GM23338 (cell line): ENCODE measurements around the gene GRID1. TPM values are rescaled to one million over a fixed set of nuclear protein-coding genes. Genes with fewer than 3 reads are reported as not detected.

Experiments used
- ATAC-seq: fragments of 200-7000 bp; cut with Tn5 transposase; 3 replicates; pipeline ENCODE4 v1.9.1; 2020
- DNase-seq: peaks from one replicate; pipeline ENCODE4 v3.0.0-alpha.2; 2015; ENCODE audit warnings: low spot score
- H2AFZ ChIP-seq: fragments of 200-600 bp; sonication (generic); 2 replicates; pipeline ENCODE4 v1.8.0; 2016; ENCODE audit warnings: antibody characterized with exemption, mild to moderate bottlenecking, moderate library complexity
- H3F3A ChIP-seq: fragments of 200-600 bp; sonication (generic); replicated peaks from 2 replicates; pipeline ENCODE4 v1.8.0; 2017; ENCODE audit warnings: antibody characterized with exemption, mixed run types, low read depth
- H3K27ac ChIP-seq: fragments of 200-600 bp; sonication (generic); 2 replicates; pipeline ENCODE4 v1.6.1; 2016; ENCODE audit warnings: low read depth
- H3K27me3 ChIP-seq: fragments of 200-600 bp; sonication (generic); 2 replicates; pipeline ENCODE4 v1.8.0; 2016; ENCODE audit warnings: mild to moderate bottlenecking, mixed run types, moderate library complexity; ENCODE audit not compliant: insufficient read depth
- H3K36me3 ChIP-seq: fragments of 200-600 bp; sonication (generic); 2 replicates; pipeline ENCODE4 v1.8.0; 2016; ENCODE audit warnings: mild to moderate bottlenecking; ENCODE audit not compliant: insufficient read depth
- H3K4me1 ChIP-seq: fragments of 200-600 bp; sonication (generic); 2 replicates; pipeline ENCODE4 v1.8.0; 2016; ENCODE audit warnings: mild to moderate bottlenecking, moderate library complexity; ENCODE audit not compliant: insufficient read depth
- H3K4me2 ChIP-seq: fragments of 200-600 bp; sonication (generic); 2 replicates; pipeline ENCODE4 v1.7.1; 2017; ENCODE audit warnings: mixed run types
- H3K4me3 ChIP-seq: fragments of 200-600 bp; sonication (generic); 2 replicates; pipeline ENCODE4 v1.6.1; 2016; ENCODE audit warnings: mixed run types
- H3K79me2 ChIP-seq: fragments of 200-600 bp; sonication (generic); replicated peaks from 2 replicates; pipeline ENCODE4 v1.8.0; 2017; ENCODE audit warnings: mild to moderate bottlenecking; ENCODE audit not compliant: insufficient read depth
- H3K9me2 ChIP-seq: fragments of 200-600 bp; sonication (generic); 2 replicates; pipeline ENCODE4 v1.8.0; 2017; ENCODE audit not compliant: insufficient read depth
- H4K20me1 ChIP-seq: fragments of 200-600 bp; sonication (generic); replicated peaks from 2 replicates; pipeline ENCODE4 v1.8.0; 2017; ENCODE audit warnings: mild to moderate bottlenecking; ENCODE audit not compliant: insufficient read depth
- H3K27ac Mint-ChIP-seq: 2 replicates; pipeline ENCODE4 v1.8.0; 2020; ENCODE audit warnings: inconsistent platforms, mild to moderate bottlenecking, moderate library complexity, mixed read lengths
- H3K27me3 Mint-ChIP-seq: 3 replicates; pipeline ENCODE4 v1.8.0; 2022; ENCODE audit warnings: low read depth, mild to moderate bottlenecking, moderate library complexity, mixed read lengths, inconsistent platforms; ENCODE audit not compliant: insufficient read depth, poor library complexity
- H3K36me3 Mint-ChIP-seq: 3 replicates; pipeline ENCODE4 v1.8.0; 2021; ENCODE audit warnings: low read depth, mild to moderate bottlenecking, inconsistent platforms, moderate library complexity, mixed read lengths
- H3K4me1 Mint-ChIP-seq: 3 replicates; pipeline ENCODE4 v1.8.0; 2020; ENCODE audit warnings: mild to moderate bottlenecking, inconsistent platforms, mixed read lengths
- H3K4me3 Mint-ChIP-seq: 3 replicates; pipeline ENCODE4 v1.8.0; 2021; ENCODE audit warnings: moderate library complexity, mild to moderate bottlenecking, inconsistent platforms, mixed read lengths
- H3K9me3 Mint-ChIP-seq: 3 replicates; pipeline ENCODE4 v1.8.0; 2020; ENCODE audit warnings: moderate library complexity, mild to moderate bottlenecking, inconsistent platforms, mixed read lengths
- CREB1 ChIP-seq: fragments of 250-450 bp; sonication (Bioruptor Pico); IDR thresholded peaks from 2 replicates; pipeline ENCODE4 v1.5.0; 2020; ENCODE audit warnings: low read depth, mild to moderate bottlenecking, moderate library complexity
- CTCF ChIP-seq, 2 experiments: fragments of 200-600 bp in 1 of 2; sonication (generic) in 1 of 2; conservative IDR thresholded peaks; 2 replicates each; pipeline versions ENCODE4 v1.5.1 to v1.6.1; 2016 to 2017; ENCODE audit warnings: antibody characterized with exemption in 2 of 2, low read depth in 2 of 2, mild to moderate bottlenecking in 2 of 2, moderate library complexity in 1 of 2
- EZH2 ChIP-seq: fragments of 200-600 bp; sonication (generic); IDR thresholded peaks from one replicate; pipeline ENCODE4 v1.8.0; 2017; ENCODE audit warnings: antibody characterized with exemption, mild to moderate bottlenecking, low read depth; ENCODE audit not compliant: unreplicated experiment
- EZH2phosphoT487 ChIP-seq: fragments of 200-600 bp; sonication (generic); IDR thresholded peaks from one replicate; pipeline ENCODE4 v1.8.1; 2018; ENCODE audit warnings: antibody characterized with exemption; ENCODE audit not compliant: unreplicated experiment
- JUNB ChIP-seq: IDR thresholded peaks from one replicate; pipeline ENCODE4 v1.6.1; 2016; ENCODE audit warnings: antibody characterized with exemption; ENCODE audit not compliant: unreplicated experiment
- NANOG ChIP-seq: IDR thresholded peaks from 2 replicates; pipeline ENCODE4 v1.6.1; 2016; ENCODE audit warnings: antibody characterized with exemption, borderline replicate concordance
- POLR2AphosphoS5 ChIP-seq: IDR thresholded peaks from 2 replicates; pipeline ENCODE4 v1.6.1; 2016; ENCODE audit warnings: antibody characterized with exemption, low read depth
- STAT1 ChIP-seq: IDR thresholded peaks from one replicate; pipeline ENCODE4 v1.6.1; 2016; ENCODE audit warnings: antibody characterized with exemption; ENCODE audit not compliant: unreplicated experiment
- ZNF114 ChIP-seq: fragments of 250-450 bp; sonication (Bioruptor Pico); IDR thresholded peaks from 2 replicates; pipeline ENCODE4 v1.5.0; 2020; ENCODE audit warnings: mild to moderate bottlenecking, moderate library complexity
- ZNF331 ChIP-seq: fragments of 250-450 bp; sonication (Bioruptor Pico); IDR thresholded peaks from 2 replicates; pipeline ENCODE4 v1.5.0; 2020; ENCODE audit warnings: low read depth, mild to moderate bottlenecking, moderate library complexity
- polyA plus RNA-seq: library from polyadenylated mRNA; unstranded; fragments of >200 nt; fragmentation: Nextera tagmentation; extraction: Ambion mirVana; gene quantifications from 2 replicates; pipeline ENCODE4 v1.2.1, GENCODE V29; 2016
- total RNA-seq: library from RNA; depleted of rRNA; stranded (reverse); fragments of >200 nt; shearing (Covaris generic); gene quantifications from 2 replicates; pipeline ENCODE4 v1.2.3, GENCODE V29; 2014
- TF ChIP-seq, protein P1 (sequence below): IDR thresholded peaks from 2 replicates; pipeline ENCODE4 v1.6.1; 2016; ENCODE audit warnings: antibody characterized with exemption
- TF ChIP-seq, protein P2 (sequence below): IDR thresholded peaks from one replicate; pipeline ENCODE4 v1.6.1; 2018; ENCODE audit warnings: antibody characterized with exemption; ENCODE audit not compliant: unreplicated experiment
- TF ChIP-seq, protein P3 (sequence below): fragments of 250-450 bp; sonication (Bioruptor Pico); IDR thresholded peaks from 2 replicates; pipeline ENCODE4 v1.5.0; 2020; ENCODE audit warnings: mild to moderate bottlenecking, moderate library complexity

GRID1 gene
- total and polyA plus RNA-seq, 2 experiments from 2014 or later, result 0.14 to 0.15 TPM

DNA sequence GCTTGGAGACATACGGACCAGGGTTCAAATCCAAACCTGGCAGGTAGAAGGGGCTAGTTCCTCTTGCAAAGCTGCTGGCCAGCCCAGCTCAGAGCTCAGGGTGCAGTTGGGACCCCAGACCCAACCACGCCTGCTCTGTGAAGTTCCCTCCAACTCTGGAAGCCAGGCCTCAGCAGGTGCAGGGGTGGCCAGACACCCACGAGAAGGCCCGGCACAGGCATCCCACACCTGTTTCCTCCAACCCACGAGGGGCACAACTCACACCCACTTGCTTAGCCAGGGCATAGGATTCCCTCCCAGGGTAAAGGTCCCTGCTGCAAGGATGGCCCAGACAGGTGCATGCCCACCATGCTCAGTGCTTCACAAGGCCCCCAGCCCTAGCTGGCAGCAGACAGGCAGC, 262.4 kb downstream of the GRID1 start:
- Mint-ChIP-seq H3K27ac (no peak overlapping the region), H3K27me3 (peaks cover 6% of the 10 kb centered on the region), H3K9me3 (peaks cover 32% of the 10 kb centered on the region), H3K4me1 (no peaks in the 10 kb centered on the region), H3K36me3 (no peaks in the 10 kb centered on the region; the same call in 2 of the 3 replicates), H3K4me3 (no peak overlapping the region)
- Histone ChIP-seq H4K20me1 (no peaks in the 10 kb centered on the region), H3K4me3 (no peak overlapping the region), H3K36me3 (no peaks in the 10 kb centered on the region), H3K4me2 (no peak overlapping the region), H2AFZ (no peak overlapping the region), H3K27ac (no peak overlapping the region), H3K4me1 (no peaks in the 10 kb centered on the region), H3K9me2 (no peaks in the 10 kb centered on the region), H3F3A (no peaks in the 10 kb centered on the region), H3K27me3 (no peaks in the 10 kb centered on the region), H3K79me2 (no peaks in the 10 kb centered on the region)
- DNase-seq, result no peak
- TF ChIP-seq POLR2AphosphoS5, result no peak
- TF ChIP-seq ZNF114 (CRISPR knock-in tag), result no peak
- TF ChIP-seq CREB1 (CRISPR knock-in tag), result no peak
- no peak for TF ChIP-seq ZNF331 (CRISPR knock-in tag)
- no peak for TF ChIP-seq JUNB
- no peak for TF ChIP-seq CTCF (conservative IDR thresholded peaks at IDR 0.05; ENCODE audit: low read depth in 2 of 2)
- TF ChIP-seq, protein P1, sequence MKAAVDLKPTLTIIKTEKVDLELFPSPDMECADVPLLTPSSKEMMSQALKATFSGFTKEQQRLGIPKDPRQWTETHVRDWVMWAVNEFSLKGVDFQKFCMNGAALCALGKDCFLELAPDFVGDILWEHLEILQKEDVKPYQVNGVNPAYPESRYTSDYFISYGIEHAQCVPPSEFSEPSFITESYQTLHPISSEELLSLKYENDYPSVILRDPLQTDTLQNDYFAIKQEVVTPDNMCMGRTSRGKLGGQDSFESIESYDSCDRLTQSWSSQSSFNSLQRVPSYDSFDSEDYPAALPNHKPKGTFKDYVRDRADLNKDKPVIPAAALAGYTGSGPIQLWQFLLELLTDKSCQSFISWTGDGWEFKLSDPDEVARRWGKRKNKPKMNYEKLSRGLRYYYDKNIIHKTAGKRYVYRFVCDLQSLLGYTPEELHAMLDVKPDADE, result no peak
- TF ChIP-seq, protein P2, sequence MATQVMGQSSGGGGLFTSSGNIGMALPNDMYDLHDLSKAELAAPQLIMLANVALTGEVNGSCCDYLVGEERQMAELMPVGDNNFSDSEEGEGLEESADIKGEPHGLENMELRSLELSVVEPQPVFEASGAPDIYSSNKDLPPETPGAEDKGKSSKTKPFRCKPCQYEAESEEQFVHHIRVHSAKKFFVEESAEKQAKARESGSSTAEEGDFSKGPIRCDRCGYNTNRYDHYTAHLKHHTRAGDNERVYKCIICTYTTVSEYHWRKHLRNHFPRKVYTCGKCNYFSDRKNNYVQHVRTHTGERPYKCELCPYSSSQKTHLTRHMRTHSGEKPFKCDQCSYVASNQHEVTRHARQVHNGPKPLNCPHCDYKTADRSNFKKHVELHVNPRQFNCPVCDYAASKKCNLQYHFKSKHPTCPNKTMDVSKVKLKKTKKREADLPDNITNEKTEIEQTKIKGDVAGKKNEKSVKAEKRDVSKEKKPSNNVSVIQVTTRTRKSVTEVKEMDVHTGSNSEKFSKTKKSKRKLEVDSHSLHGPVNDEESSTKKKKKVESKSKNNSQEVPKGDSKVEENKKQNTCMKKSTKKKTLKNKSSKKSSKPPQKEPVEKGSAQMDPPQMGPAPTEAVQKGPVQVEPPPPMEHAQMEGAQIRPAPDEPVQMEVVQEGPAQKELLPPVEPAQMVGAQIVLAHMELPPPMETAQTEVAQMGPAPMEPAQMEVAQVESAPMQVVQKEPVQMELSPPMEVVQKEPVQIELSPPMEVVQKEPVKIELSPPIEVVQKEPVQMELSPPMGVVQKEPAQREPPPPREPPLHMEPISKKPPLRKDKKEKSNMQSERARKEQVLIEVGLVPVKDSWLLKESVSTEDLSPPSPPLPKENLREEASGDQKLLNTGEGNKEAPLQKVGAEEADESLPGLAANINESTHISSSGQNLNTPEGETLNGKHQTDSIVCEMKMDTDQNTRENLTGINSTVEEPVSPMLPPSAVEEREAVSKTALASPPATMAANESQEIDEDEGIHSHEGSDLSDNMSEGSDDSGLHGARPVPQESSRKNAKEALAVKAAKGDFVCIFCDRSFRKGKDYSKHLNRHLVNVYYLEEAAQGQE, result no peak
- no peak for TF ChIP-seq NANOG
- TF ChIP-seq EZH2phosphoT487, result no peak
- no peak for TF ChIP-seq EZH2
- TF ChIP-seq, protein P3, sequence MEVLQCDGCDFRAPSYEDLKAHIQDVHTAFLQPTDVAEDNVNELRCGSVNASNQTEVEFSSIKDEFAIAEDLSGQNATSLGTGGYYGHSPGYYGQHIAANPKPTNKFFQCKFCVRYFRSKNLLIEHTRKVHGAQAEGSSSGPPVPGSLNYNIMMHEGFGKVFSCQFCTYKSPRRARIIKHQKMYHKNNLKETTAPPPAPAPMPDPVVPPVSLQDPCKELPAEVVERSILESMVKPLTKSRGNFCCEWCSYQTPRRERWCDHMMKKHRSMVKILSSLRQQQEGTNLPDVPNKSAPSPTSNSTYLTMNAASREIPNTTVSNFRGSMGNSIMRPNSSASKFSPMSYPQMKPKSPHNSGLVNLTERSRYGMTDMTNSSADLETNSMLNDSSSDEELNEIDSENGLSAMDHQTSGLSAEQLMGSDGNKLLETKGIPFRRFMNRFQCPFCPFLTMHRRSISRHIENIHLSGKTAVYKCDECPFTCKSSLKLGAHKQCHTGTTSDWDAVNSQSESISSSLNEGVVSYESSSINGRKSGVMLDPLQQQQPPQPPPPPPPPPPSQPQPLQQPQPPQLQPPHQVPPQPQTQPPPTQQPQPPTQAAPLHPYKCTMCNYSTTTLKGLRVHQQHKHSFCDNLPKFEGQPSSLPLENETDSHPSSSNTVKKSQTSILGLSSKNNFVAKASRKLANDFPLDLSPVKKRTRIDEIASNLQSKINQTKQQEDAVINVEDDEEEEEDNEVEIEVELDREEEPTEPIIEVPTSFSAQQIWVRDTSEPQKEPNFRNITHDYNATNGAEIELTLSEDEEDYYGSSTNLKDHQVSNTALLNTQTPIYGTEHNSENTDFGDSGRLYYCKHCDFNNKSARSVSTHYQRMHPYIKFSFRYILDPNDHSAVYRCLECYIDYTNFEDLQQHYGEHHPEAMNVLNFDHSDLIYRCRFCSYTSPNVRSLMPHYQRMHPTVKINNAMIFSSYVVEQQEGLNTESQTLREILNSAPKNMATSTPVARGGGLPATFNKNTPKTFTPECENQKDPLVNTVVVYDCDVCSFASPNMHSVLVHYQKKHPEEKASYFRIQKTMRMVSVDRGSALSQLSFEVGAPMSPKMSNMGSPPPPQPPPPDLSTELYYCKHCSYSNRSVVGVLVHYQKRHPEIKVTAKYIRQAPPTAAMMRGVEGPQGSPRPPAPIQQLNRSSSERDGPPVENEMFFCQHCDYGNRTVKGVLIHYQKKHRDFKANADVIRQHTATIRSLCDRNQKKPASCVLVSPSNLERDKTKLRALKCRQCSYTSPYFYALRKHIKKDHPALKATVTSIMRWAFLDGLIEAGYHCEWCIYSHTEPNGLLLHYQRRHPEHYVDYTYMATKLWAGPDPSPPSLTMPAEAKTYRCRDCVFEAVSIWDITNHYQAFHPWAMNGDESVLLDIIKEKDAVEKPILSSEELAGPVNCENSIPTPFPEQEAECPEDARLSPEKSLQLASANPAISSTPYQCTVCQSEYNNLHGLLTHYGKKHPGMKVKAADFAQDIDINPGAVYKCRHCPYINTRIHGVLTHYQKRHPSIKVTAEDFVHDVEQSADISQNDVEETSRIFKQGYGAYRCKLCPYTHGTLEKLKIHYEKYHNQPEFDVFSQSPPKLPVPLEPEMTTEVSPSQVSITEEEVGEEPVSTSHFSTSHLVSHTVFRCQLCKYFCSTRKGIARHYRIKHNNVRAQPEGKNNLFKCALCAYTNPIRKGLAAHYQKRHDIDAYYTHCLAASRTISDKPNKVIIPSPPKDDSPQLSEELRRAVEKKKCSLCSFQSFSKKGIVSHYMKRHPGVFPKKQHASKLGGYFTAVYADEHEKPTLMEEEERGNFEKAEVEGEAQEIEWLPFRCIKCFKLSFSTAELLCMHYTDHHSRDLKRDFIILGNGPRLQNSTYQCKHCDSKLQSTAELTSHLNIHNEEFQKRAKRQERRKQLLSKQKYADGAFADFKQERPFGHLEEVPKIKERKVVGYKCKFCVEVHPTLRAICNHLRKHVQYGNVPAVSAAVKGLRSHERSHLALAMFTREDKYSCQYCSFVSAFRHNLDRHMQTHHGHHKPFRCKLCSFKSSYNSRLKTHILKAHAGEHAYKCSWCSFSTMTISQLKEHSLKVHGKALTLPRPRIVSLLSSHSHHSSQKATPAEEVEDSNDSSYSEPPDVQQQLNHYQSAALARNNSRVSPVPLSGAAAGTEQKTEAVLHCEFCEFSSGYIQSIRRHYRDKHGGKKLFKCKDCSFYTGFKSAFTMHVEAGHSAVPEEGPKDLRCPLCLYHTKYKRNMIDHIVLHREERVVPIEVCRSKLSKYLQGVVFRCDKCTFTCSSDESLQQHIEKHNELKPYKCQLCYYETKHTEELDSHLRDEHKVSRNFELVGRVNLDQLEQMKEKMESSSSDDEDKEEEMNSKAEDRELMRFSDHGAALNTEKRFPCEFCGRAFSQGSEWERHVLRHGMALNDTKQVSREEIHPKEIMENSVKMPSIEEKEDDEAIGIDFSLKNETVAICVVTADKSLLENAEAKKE, result no peak
- no peak for TF ChIP-seq STAT1
- no peak for ATAC-seq
